Measurements from ENCODE around the gene TNFRSF6B.
"Not testable (repeated sequence)": the region's sequence is repeated elsewhere in the genome, so short reads cannot be mapped to it uniquely, and the experiment has no call there.

TNFRSF6B gene

GRCh38 chr20:63663332-63664066 lies 33.0 kb upstream of the TNFRSF6B start:
- DNase-seq = no peak

GRCh38 chr20:63664143-63664851 lies 32.2 kb upstream of the TNFRSF6B start:
- no peak for DNase-seq

- no peak for DNase-seq
These were observed 31.4 kb upstream of the TNFRSF6B start for GRCh38 chr20:63664861-63665594.

- no peak for DNase-seq
These were observed 30.7 kb upstream of the TNFRSF6B start for GRCh38 chr20:63665708-63666107.

- DNase-seq = no peak
These were observed 28.6 kb upstream of the TNFRSF6B start for GRCh38 chr20:63667858-63668257.

- no peak for DNase-seq
These were observed 28.1 kb upstream of the TNFRSF6B start for GRCh38 chr20:63668351-63668750.

GRCh38 chr20:63671695-63672094 lies 24.8 kb upstream of the TNFRSF6B start:
- DNase-seq = not testable (repeated sequence)

- no peak for DNase-seq
These were observed 23.8 kb upstream of the TNFRSF6B start for GRCh38 chr20:63672666-63673065.

- no peak for DNase-seq
These were observed 22.5 kb upstream of the TNFRSF6B start for GRCh38 chr20:63673951-63674350.

GRCh38 chr20:63675681-63676368 lies 20.6 kb upstream of the TNFRSF6B start:
- DNase-seq = no peak

- no peak for DNase-seq
These were observed 18.4 kb upstream of the TNFRSF6B start for GRCh38 chr20:63678071-63678470.

GRCh38 chr20:63678667-63679465 lies 17.6 kb upstream of the TNFRSF6B start:
- no peak for DNase-seq

GRCh38 chr20:63679799-63680305 lies 16.6 kb upstream of the TNFRSF6B start:
- DNase-seq = no peak

- no peak for DNase-seq
These were observed 16.0 kb upstream of the TNFRSF6B start for GRCh38 chr20:63680427-63680826.

- no peak for DNase-seq
These were observed 15.4 kb upstream of the TNFRSF6B start for GRCh38 chr20:63680857-63681608.

- no peak for DNase-seq
These were observed 14.8 kb upstream of the TNFRSF6B start for GRCh38 chr20:63681609-63682142.

GRCh38 chr20:63682384-63683139 lies 13.9 kb upstream of the TNFRSF6B start:
- DNase-seq = no peak

GRCh38 chr20:63685269-63686026 lies 11.0 kb upstream of the TNFRSF6B start:
- no peak for DNase-seq

GRCh38 chr20:63686094-63686491 lies 10.4 kb upstream of the TNFRSF6B start:
- no peak for DNase-seq

All from CD4-positive, alpha-beta T cell treated with Interleukin-6 for 4 hours (primary cell).